Upper lobe of right lung (tissue), 1 donor: ENCODE data around the gene GALNT16. TPM values are rescaled to one million over a fixed set of nuclear protein-coding genes. Genes with fewer than 3 reads are reported as not detected.

Source experiments
- ATAC-seq: fragments of 200-7000 bp; cut with Tn5 transposase; one replicate; pipeline ENCODE4 v1.9.1; 2020; ENCODE audit warnings: mild to moderate bottlenecking, moderate library complexity
- DNase-seq: peaks from one replicate; pipeline ENCODE4 v3.0.0-alpha.2; 2020
- H3K27ac ChIP-seq: fragments of 200-600 bp; one replicate; pipeline ENCODE4 v1.8.0; 2022
- H3K27me3 ChIP-seq: fragments of 200-600 bp; one replicate; pipeline ENCODE4 v1.8.0; 2022; ENCODE audit warnings: mild to moderate bottlenecking
- H3K36me3 ChIP-seq: fragments of 200-600 bp; one replicate; pipeline ENCODE4 v1.8.0; 2022
- H3K4me1 ChIP-seq: fragments of 200-600 bp; one replicate; pipeline ENCODE4 v1.8.0; 2022
- H3K4me3 ChIP-seq: fragments of 200-600 bp; one replicate; pipeline ENCODE4 v1.8.0; 2022; ENCODE audit warnings: mild to moderate bottlenecking
- H3K9me3 ChIP-seq: fragments of 200-600 bp; one replicate; pipeline ENCODE4 v1.8.0; 2022
- CTCF ChIP-seq: fragments of 200-600 bp; IDR thresholded peaks from one replicate; pipeline ENCODE4 v1.8.0; 2022; ENCODE audit warnings: antibody characterized with exemption
- intact Hi-C: fragments of 100-400 bp; cut with DNase I; formaldehyde crosslinking; loops from one replicate; pipeline ENCODE4 v1.11.0; 2022
- total RNA-seq: library from RNA; stranded (reverse); fragmentation: NEBNext Ultra II Directional; extraction: Animal tissue kit (Norgen Biotek cat#: 25700); gene quantifications from one replicate; pipeline ENCODE4 v1.2.1, GENCODE V29; 2021
- donor health status: DM: no; HTN: yes; CAD: no; lungs with severe emphysema.

Gene GALNT16
- total RNA-seq, 1 donor from 2014 or later: 3.0 TPM

GRCh38 chr14:69331206-69331605 lies 71.2 kb downstream of the GALNT16 start:
- ATAC-seq (no peak), DNase-seq (no peak)
- no peaks in the 10 kb centered on the region for H3K27me3 ChIP-seq
- H3K9me3 ChIP-seq: no peaks in the 10 kb centered on the region
- H3K4me3 ChIP-seq: no peak overlapping the region
- intact Hi-C loops: no loop called here
- H3K27ac ChIP-seq: no peak overlapping the region
- no peak for TF ChIP-seq CTCF
- no peaks in the 10 kb centered on the region for H3K4me1 ChIP-seq
- no peaks in the 10 kb centered on the region for H3K36me3 ChIP-seq

- Histone ChIP-seq H3K4me1 (no peaks in the 10 kb centered on the region), H3K9me3 (no peaks in the 10 kb centered on the region), H3K36me3 (no peaks in the 10 kb centered on the region), H3K27ac (no peak overlapping the region), H3K27me3 (no peaks in the 10 kb centered on the region), H3K4me3 (no peak overlapping the region)
- no peak for DNase-seq
- intact Hi-C loops: no loop called here
- TF ChIP-seq CTCF: no peak
- no peak for ATAC-seq
Observed at GRCh38 chr14:69332782-69333395, 72.9 kb downstream of the GALNT16 start.

GRCh38 chr14:69333791-69334337 lies 73.9 kb downstream of the GALNT16 start:
- Histone ChIP-seq H3K27me3 (no peaks in the 10 kb centered on the region), H3K36me3 (no peaks in the 10 kb centered on the region), H3K4me3 (no peak overlapping the region), H3K4me1 (no peaks in the 10 kb centered on the region), H3K9me3 (no peaks in the 10 kb centered on the region), H3K27ac (no peak overlapping the region)
- intact Hi-C loops: no loop called here
- TF ChIP-seq CTCF: no peak
- DNase-seq (no peak), ATAC-seq (no peak)

GRCh38 chr14:69334576-69334975 lies 74.6 kb downstream of the GALNT16 start:
- H3K27ac ChIP-seq: no peak overlapping the region
- intact Hi-C loops: no loop called here
- no peak overlapping the region for H3K4me3 ChIP-seq
- ATAC-seq (no peak), DNase-seq (no peak)
- no peaks in the 10 kb centered on the region for H3K4me1 ChIP-seq
- no peaks in the 10 kb centered on the region for H3K27me3 ChIP-seq
- no peaks in the 10 kb centered on the region for H3K36me3 ChIP-seq
- H3K9me3 ChIP-seq: no peaks in the 10 kb centered on the region
- TF ChIP-seq CTCF: no peak

GRCh38 chr14:69335371-69335771 lies 75.4 kb downstream of the GALNT16 start:
- no peak overlapping the region for H3K4me3 ChIP-seq
- TF ChIP-seq CTCF: no peak
- ATAC-seq: no peak
- H3K36me3 ChIP-seq: no peaks in the 10 kb centered on the region
- no peaks in the 10 kb centered on the region for H3K4me1 ChIP-seq
- no peaks in the 10 kb centered on the region for H3K27me3 ChIP-seq
- H3K9me3 ChIP-seq: no peaks in the 10 kb centered on the region
- no peak for DNase-seq
- intact Hi-C loops: no loop called here
- no peak overlapping the region for H3K27ac ChIP-seq
